Ammon's horn (tissue), 1 donor: Measurements from ENCODE around the gene XYLT1.

Experiments used
- DNase-seq: peaks from one replicate; pipeline ENCODE4 v3.0.0-alpha.2; 2016; ENCODE audit warnings: low spot score

The XYLT1 gene

GRCh38 chr16:17459903-17460521 is 10.7 kb downstream of the XYLT1 start:
- DNase-seq: no peak

GRCh38 chr16:17457997-17458396 is 12.8 kb downstream of the XYLT1 start:
- no peak for DNase-seq

- peak; percentile 41 for DNase-seq
These were observed 13.2 kb downstream of the XYLT1 start for GRCh38 chr16:17457513-17457912.

- DNase-seq: no peak
These were observed 16.5 kb downstream of the XYLT1 start for GRCh38 chr16:17454162-17454730.

- DNase-seq: peak; percentile 47
These were observed 17.3 kb downstream of the XYLT1 start for GRCh38 chr16:17453364-17454038.

GRCh38 chr16:17452922-17453321 is 17.8 kb downstream of the XYLT1 start:
- no peak for DNase-seq

GRCh38 chr16:17451843-17452242 is 18.9 kb downstream of the XYLT1 start:
- no peak for DNase-seq

- no peak for DNase-seq
These were observed 20.5 kb downstream of the XYLT1 start for GRCh38 chr16:17450291-17450690.

- peak; percentile 70 for DNase-seq
These were observed 21.8 kb downstream of the XYLT1 start for GRCh38 chr16:17448640-17449638.

GRCh38 chr16:17447101-17447569 is 23.6 kb downstream of the XYLT1 start:
- no peak for DNase-seq

GRCh38 chr16:17446661-17447060 is 24.1 kb downstream of the XYLT1 start:
- no peak for DNase-seq

GRCh38 chr16:17445421-17445820 is 25.3 kb downstream of the XYLT1 start:
- no peak for DNase-seq

GRCh38 chr16:17444658-17445057 is 26.1 kb downstream of the XYLT1 start:
- DNase-seq: no peak

- no peak for DNase-seq
These were observed 30.6 kb downstream of the XYLT1 start for GRCh38 chr16:17440131-17440530.

GRCh38 chr16:17439580-17439979 is 31.2 kb downstream of the XYLT1 start:
- DNase-seq: no peak

GRCh38 chr16:17437981-17438380 is 32.8 kb downstream of the XYLT1 start:
- DNase-seq: no peak

- peak; percentile 18 for DNase-seq
These were observed 33.5 kb downstream of the XYLT1 start for GRCh38 chr16:17437127-17437720.

GRCh38 chr16:17435318-17435717 is 35.4 kb downstream of the XYLT1 start:
- no peak for DNase-seq

GRCh38 chr16:17433577-17434451 is 36.9 kb downstream of the XYLT1 start:
- DNase-seq: no peak

GRCh38 chr16:17432901-17433576 is 37.7 kb downstream of the XYLT1 start:
- no peak for DNase-seq
